ENCODE measurements around the gene LRRC37A3. TPM values are rescaled to one million over a fixed set of nuclear protein-coding genes. Genes with fewer than 3 reads are reported as not detected.

Gene LRRC37A3
- total and polyA plus RNA-seq, 2 of the 13 experiments (the other 11 are each of a cell fraction or from before 2014, with no cell fraction given): 0.62 to 1.1 TPM

GRCh38 chr17:64837018-64837761 is 82.1 kb downstream of the LRRC37A3 start (continued):
- TF ChIP-seq FOXK1 (CRISPR knock-in tag; IDR thresholded peaks at IDR 0.05; ENCODE audit: borderline replicate concordance, low read depth) (peak; percentile 59), KAT7 (CRISPR knock-in tag; IDR thresholded peaks at IDR 0.05; ENCODE audit: borderline replicate concordance) (peak; percentile 61; the same call in 1 of the 2 replicates), ZNF280D (CRISPR knock-in tag; IDR thresholded peaks at IDR 0.05) (0 out of 2 replicates have a peak, but pooled peaks have one; percentile 29), KDM2A (CRISPR knock-in tag; IDR thresholded peaks at IDR 0.05; ENCODE audit: borderline replicate concordance, low read depth) (peak; percentile 68; the same call in 1 of the 2 replicates), YEATS2 (CRISPR knock-in tag; IDR thresholded peaks at IDR 0.05; ENCODE audit: borderline replicate concordance) (peak; percentile 69; the same call in 1 of the 2 replicates), HMGXB3 (CRISPR knock-in tag; IDR thresholded peaks at IDR 0.05; ENCODE audit: borderline replicate concordance) (0 out of 2 replicates have a peak, but pooled peaks have one; percentile 34), PAXIP1 (CRISPR knock-in tag; conservative IDR thresholded peaks at IDR 0.05) (peak; percentile 25; the same call in 1 of the 2 replicates), SP2 (CRISPR knock-in tag; IDR thresholded peaks at IDR 0.05) (peak; percentile 68), GABPA (IDR thresholded peaks at IDR 0.05; ENCODE audit: low read depth, low read length) (peak; percentile 42; the same call in 1 of the 2 replicates), GABPA (CRISPR knock-in tag; IDR thresholded peaks at IDR 0.05; ENCODE audit: low read depth) (peak; percentile 34; the same call in 1 of the 2 replicates), POLR2G (IDR thresholded peaks at IDR 0.05; ENCODE audit: low read depth, low read length) (peak; percentile 70), SALL1 (CRISPR knock-in tag; IDR thresholded peaks at IDR 0.05) (peak; percentile 34; the same call in 1 of the 2 replicates), POLR2A (IDR thresholded peaks at IDR 0.05; ENCODE audit: insufficient read depth in 1 of 2, low read depth in 2 of 2, low read length in 2 of 2) (peak in 1 of 2 experiments; percentile 78; a peak in 2 of 4 replicates), PATZ1 (CRISPR knock-in tag; IDR thresholded peaks at IDR 0.05) (0 out of 2 replicates have a peak, but pooled peaks have one; percentile 32), ZFX (CRISPR knock-in tag; IDR thresholded peaks at IDR 0.05; ENCODE audit: low read depth) (peak; percentile 71)

Data from HepG2 (cell line).